Transverse colon (tissue), 4 donors: ENCODE measurements around the gene CYP46A1. TPM values are rescaled to one million over a fixed set of nuclear protein-coding genes. Genes with fewer than 3 reads are reported as not detected.

ENCODE experiments used
- DNase-seq: peaks from one replicate; pipeline ENCODE4 v3.0.0-alpha.2; 2019
- H3K27ac ChIP-seq, 4 donors: fragments of 200-600 bp; sonication (generic); 2 replicates each; pipeline ENCODE4 v1.5.1; 2016 to 2018; ENCODE audit warnings: inconsistent platforms in 4 of 4
- H3K27me3 ChIP-seq: fragments of 200-600 bp; sonication (generic); 2 replicates; pipeline ENCODE4 v1.5.1; 2017; ENCODE audit warnings: inconsistent platforms
- H3K36me3 ChIP-seq, 4 donors: fragments of 200-600 bp; sonication (generic); 2 replicates each; pipeline ENCODE4 v1.5.1; 2017 to 2019; ENCODE audit warnings: inconsistent platforms in 4 of 4
- H3K4me1 ChIP-seq, 4 donors: fragments of 200-600 bp; sonication (generic); 2 replicates each; pipeline ENCODE4 v1.5.1; 2017 to 2020; ENCODE audit warnings: inconsistent platforms in 4 of 4
- H3K4me3 ChIP-seq, 4 donors: fragments of 200-600 bp; sonication (generic); 1 replicate in 1 of 4; 2 replicates in 3 of 4; pipeline versions ENCODE4 v1.5.1 to v1.6.1; 2017 to 2019; ENCODE audit warnings: inconsistent platforms in 4 of 4
- H3K9me3 ChIP-seq, 2 donors: fragments of 200-600 bp; sonication (generic); 2 replicates each; pipeline ENCODE4 v1.5.1; 2017 to 2019; ENCODE audit warnings: inconsistent platforms in 2 of 2
- CTCF ChIP-seq, 5 experiments: fragments of 200-600 bp in 3 of 5; fragments of 450-650 bp in 2 of 5; sonication (generic) in 3 of 5; IDR thresholded peaks; 1 replicate in 2 of 5; 2 replicates in 3 of 5; pipeline ENCODE4 v1.5.1; 2016 to 2017; ENCODE audit warnings: antibody characterized with exemption in 5 of 5, inconsistent platforms in 3 of 5, mild to moderate bottlenecking in 2 of 5, moderate library complexity in 1 of 5
- EP300 ChIP-seq: sonication (generic); formaldehyde crosslinking; IDR thresholded peaks from one replicate; pipeline ENCODE4 v1.6.1; 2017; ENCODE audit warnings: antibody characterized with exemption, low read depth
- POLR2A ChIP-seq: fragments of 450-650 bp; IDR thresholded peaks from one replicate; pipeline ENCODE4 v1.6.1; 2016; ENCODE audit warnings: antibody characterized with exemption, mild to moderate bottlenecking, moderate library complexity
- POLR2AphosphoS5 ChIP-seq, 3 donors: sonication (generic); formaldehyde crosslinking; IDR thresholded peaks; one replicate each; pipeline ENCODE4 v1.6.1; 2016; ENCODE audit warnings: antibody characterized with exemption in 3 of 3
- WGBS, 2 donors: methylation state at CpG; one replicate each; pipeline ENCODE4 v1.1.5; 2018; ENCODE audit warnings: low coverage in 1 of 2; 5-methylcytosine and 5-hydroxymethylcytosine counted together
- in situ Hi-C, 4 donors: fragments of 200-750 bp; cut with MboI; loops; one replicate each; pipeline versions ENCODE4 v1.15.0 to v1.15.1; 2017; ENCODE audit warnings: low sequenced_read_pairs in 3 of 4, low pct_ligation_motif_present in 1 of 4, low pct_unique_long_range_greater_than_20kb in 1 of 4
- intact Hi-C: fragments of 100-400 bp; cut with DNase I; formaldehyde crosslinking; loops from one replicate; pipeline ENCODE4 v1.15.1; 2023; ENCODE audit warnings: low total_unique reads
- total RNA-seq, 4 donors: library from RNA; depleted of rRNA; stranded (reverse); fragments of >200 nt; gene quantifications; one replicate each; pipeline ENCODE4 v1.1.0, GENCODE V29; 2016

CYP46A1 gene
- total RNA-seq, 4 donors from 2014 or later, result 0.27 to 0.75 (median 0.52) TPM

GRCh38 chr14:99704037-99704436 lies 19.9 kb downstream of the CYP46A1 start:
- no peak overlapping the region for H3K4me3 ChIP-seq
- H3K27ac ChIP-seq, result no peak overlapping the region
- no peak for DNase-seq
- in situ Hi-C loops, result no loop called here
- no peaks in the 10 kb centered on the region for H3K4me1 ChIP-seq
- H3K27me3 ChIP-seq, result no peaks in the 10 kb centered on the region
- no peaks in the 10 kb centered on the region for H3K36me3 ChIP-seq
- TF ChIP-seq POLR2AphosphoS5 (IDR thresholded peaks at IDR 0.05), result no peak
- TF ChIP-seq CTCF (IDR thresholded peaks at IDR 0.05), result no peak
- no peak for TF ChIP-seq EP300
- no peak for TF ChIP-seq POLR2A
- WGBS, 2 donors, result 94 to 95% methylated on average over 2 of the region's 2 CpGs
- H3K9me3 ChIP-seq, result peaks cover 7 to 14% of the 10 kb centered on the region in 2 donors
- intact Hi-C loops, result no loop called here

- no peak for DNase-seq
Observed at GRCh38 chr14:99706107-99706900, 22.2 kb downstream of the CYP46A1 start.

GRCh38 chr14:99707420-99707819 lies 23.3 kb downstream of the CYP46A1 start:
- in situ Hi-C loops (no loop called here), intact Hi-C loops (no loop called here)
- peaks cover 7 to 10% of the 10 kb centered on the region in 2 donors for H3K9me3 ChIP-seq
- H3K27me3 ChIP-seq, result peaks cover 5% of the 10 kb centered on the region
- H3K36me3 ChIP-seq, result no peaks in the 10 kb centered on the region
- H3K27ac ChIP-seq, result no peak overlapping the region
- 100% methylated on average over 2 of the region's 2 CpGs; no CpG with 5 or more reads in 1 of the 2 donors for WGBS, 2 donors
- H3K4me1 ChIP-seq, result no peaks in the 10 kb centered on the region
- no peak overlapping the region for H3K4me3 ChIP-seq
- no peak for DNase-seq
- TF ChIP-seq POLR2A, result no peak
- no peak for TF ChIP-seq POLR2AphosphoS5 (IDR thresholded peaks at IDR 0.05)
- no peak for TF ChIP-seq CTCF (IDR thresholded peaks at IDR 0.05)
- no peak for TF ChIP-seq EP300

More at GRCh38 chr14:99706107-99706900, 22.2 kb downstream of the CYP46A1 start:
- in situ Hi-C loops (no loop called here), intact Hi-C loops (no loop called here)
- TF ChIP-seq EP300 (no peak), POLR2A (no peak), POLR2AphosphoS5 (IDR thresholded peaks at IDR 0.05) (no peak), CTCF (IDR thresholded peaks at IDR 0.05) (no peak)
- H3K4me3 ChIP-seq, result no peak overlapping the region
- WGBS, 2 donors, result 60% methylated on average over 8 of the region's 8 CpGs; no CpG with 5 or more reads in 1 of the 2 donors
- no peak overlapping the region for H3K27ac ChIP-seq
- H3K27me3 ChIP-seq, result peaks cover 4% of the 10 kb centered on the region
- H3K36me3 ChIP-seq, result no peaks in the 10 kb centered on the region
- H3K9me3 ChIP-seq, result peaks cover 7 to 14% of the 10 kb centered on the region in 2 donors
- H3K4me1 ChIP-seq, result no peaks in the 10 kb centered on the region

GRCh38 chr14:99707921-99708320 lies 23.8 kb downstream of the CYP46A1 start:
- H3K9me3 ChIP-seq, result peaks cover 7% of the 10 kb centered on the region in 2 donors
- in situ Hi-C loops, result no loop called here
- no peak overlapping the region for H3K27ac ChIP-seq
- H3K27me3 ChIP-seq, result peaks cover 5% of the 10 kb centered on the region
- H3K4me1 ChIP-seq, result no peaks in the 10 kb centered on the region
- H3K4me3 ChIP-seq, result no peak overlapping the region
- no peak for DNase-seq
- TF ChIP-seq POLR2A (no peak), EP300 (no peak), CTCF (IDR thresholded peaks at IDR 0.05) (no peak), POLR2AphosphoS5 (IDR thresholded peaks at IDR 0.05) (no peak)
- 88 to 100% methylated on average over 2 to 9 of the region's 9 CpGs for WGBS, 2 donors
- intact Hi-C loops, result no loop called here
- H3K36me3 ChIP-seq, result no peaks in the 10 kb centered on the region
